Gastroesophageal sphincter (tissue), 3 donors: Measurements from ENCODE around the gene UBR3.

Experiments
- EP300 ChIP-seq: sonication (generic); formaldehyde crosslinking; IDR thresholded peaks from one replicate; pipeline ENCODE4 v1.6.1; 2017; ENCODE audit warnings: antibody characterized with exemption, mild to moderate bottlenecking
- POLR2A ChIP-seq, 2 donors: fragments of 450-650 bp; IDR thresholded peaks; one replicate each; pipeline ENCODE4 v1.6.1; 2017; ENCODE audit warnings: antibody characterized with exemption in 2 of 2, mild to moderate bottlenecking in 2 of 2, moderate library complexity in 1 of 2
- POLR2AphosphoS5 ChIP-seq: sonication (generic); formaldehyde crosslinking; IDR thresholded peaks from one replicate; pipeline ENCODE4 v1.6.1; 2017; ENCODE audit warnings: antibody characterized with exemption
- TF ChIP-seq, protein P1 (sequence below), 4 experiments: fragments of 200-600 bp in 2 of 4; fragments of 450-650 bp in 2 of 4; sonication (generic) in 1 of 4; IDR thresholded peaks; one replicate each; pipeline ENCODE4 v1.5.1; 2017 to 2019; ENCODE audit warnings: antibody characterized with exemption in 4 of 4, mild to moderate bottlenecking in 2 of 4, moderate library complexity in 2 of 4

DNA sequence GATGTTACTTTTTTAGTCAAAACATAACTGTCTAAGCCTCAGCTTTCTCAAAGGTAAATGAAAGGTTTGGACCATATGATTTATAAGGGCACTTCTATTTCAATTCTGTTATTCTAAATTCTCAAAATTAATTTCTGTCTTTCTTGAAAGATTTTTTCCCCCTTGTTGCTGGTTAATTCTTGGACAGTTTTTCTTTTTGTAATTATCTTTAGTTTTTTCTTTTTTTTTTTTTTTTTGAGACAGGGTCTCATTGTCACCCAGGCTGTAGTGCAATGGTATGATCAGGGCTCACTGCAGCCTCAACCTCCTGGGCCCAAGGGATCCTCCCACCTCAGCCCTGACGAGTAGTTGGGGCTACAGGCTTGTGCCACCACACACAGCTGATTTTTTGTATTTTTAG, 229.6 kb downstream of the UBR3 start:
- no peak for TF ChIP-seq EP300
- no peak for TF ChIP-seq POLR2A (IDR thresholded peaks at IDR 0.05)
- TF ChIP-seq, protein P1, sequence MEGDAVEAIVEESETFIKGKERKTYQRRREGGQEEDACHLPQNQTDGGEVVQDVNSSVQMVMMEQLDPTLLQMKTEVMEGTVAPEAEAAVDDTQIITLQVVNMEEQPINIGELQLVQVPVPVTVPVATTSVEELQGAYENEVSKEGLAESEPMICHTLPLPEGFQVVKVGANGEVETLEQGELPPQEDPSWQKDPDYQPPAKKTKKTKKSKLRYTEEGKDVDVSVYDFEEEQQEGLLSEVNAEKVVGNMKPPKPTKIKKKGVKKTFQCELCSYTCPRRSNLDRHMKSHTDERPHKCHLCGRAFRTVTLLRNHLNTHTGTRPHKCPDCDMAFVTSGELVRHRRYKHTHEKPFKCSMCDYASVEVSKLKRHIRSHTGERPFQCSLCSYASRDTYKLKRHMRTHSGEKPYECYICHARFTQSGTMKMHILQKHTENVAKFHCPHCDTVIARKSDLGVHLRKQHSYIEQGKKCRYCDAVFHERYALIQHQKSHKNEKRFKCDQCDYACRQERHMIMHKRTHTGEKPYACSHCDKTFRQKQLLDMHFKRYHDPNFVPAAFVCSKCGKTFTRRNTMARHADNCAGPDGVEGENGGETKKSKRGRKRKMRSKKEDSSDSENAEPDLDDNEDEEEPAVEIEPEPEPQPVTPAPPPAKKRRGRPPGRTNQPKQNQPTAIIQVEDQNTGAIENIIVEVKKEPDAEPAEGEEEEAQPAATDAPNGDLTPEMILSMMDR (IDR thresholded peaks at IDR 0.05): no peak
- TF ChIP-seq POLR2AphosphoS5: no peak
